Measurements from ENCODE around the gene PA2G4. TPM values are rescaled to one million over a fixed set of nuclear protein-coding genes. Genes with fewer than 3 reads are reported as not detected.
A peak's percentile ranks its signal among the peaks of the same experiment; 100 is the strongest.

PA2G4 gene
- total and polyA plus RNA-seq, 10 of the 15 experiments (the other 5 are each of a cell fraction or from before 2014, with no cell fraction given), result 148 to 514 (median 406) TPM

DNA sequence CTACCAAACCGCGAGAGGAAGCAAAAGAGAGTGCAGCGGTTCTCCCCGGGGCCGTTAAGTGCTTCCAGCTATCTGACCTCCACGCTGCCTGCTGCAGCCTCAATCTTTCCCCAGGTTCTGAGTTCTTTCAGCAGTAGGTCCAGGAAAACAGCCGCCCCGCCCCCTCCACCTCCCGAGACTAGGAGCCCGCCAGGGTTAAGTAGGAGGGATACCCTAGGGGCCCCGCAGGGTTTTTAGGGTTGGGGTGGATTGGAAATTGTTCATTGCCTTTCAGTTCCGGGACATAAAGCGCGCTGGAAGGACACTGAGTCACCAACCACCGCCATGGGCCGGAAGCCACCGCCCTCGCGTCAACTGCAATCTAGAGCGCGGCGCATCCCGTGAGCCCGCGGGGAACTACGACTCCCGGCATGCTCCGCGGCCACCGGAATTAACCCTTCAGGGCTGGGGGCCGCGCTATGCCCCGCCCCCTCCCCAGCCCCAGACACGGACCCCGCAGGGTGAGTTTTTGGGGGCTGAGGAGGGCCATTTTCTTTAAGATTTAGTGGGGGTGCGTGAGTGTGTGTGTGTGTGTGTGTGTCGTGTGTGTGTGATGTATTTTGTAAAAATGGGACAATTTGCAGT, 47.9 kb downstream of the PA2G4 start, which contains the start of gene MYL6B (continued):
- TF ChIP-seq STAT3 (IDR thresholded peaks at IDR 0.05; ENCODE audit: low read depth, low read length), result no peak
- TF ChIP-seq NFXL1 (IDR thresholded peaks at IDR 0.05; ENCODE audit: borderline replicate concordance), result no peak
- no peak for TF ChIP-seq FOXM1 (IDR thresholded peaks at IDR 0.05; ENCODE audit: low read depth, low read length)
- no peak for TF ChIP-seq SPI1 (IDR thresholded peaks at IDR 0.05; ENCODE audit: borderline replicate concordance, insufficient read depth, low read depth, low read length)
- TF ChIP-seq, protein P1, sequence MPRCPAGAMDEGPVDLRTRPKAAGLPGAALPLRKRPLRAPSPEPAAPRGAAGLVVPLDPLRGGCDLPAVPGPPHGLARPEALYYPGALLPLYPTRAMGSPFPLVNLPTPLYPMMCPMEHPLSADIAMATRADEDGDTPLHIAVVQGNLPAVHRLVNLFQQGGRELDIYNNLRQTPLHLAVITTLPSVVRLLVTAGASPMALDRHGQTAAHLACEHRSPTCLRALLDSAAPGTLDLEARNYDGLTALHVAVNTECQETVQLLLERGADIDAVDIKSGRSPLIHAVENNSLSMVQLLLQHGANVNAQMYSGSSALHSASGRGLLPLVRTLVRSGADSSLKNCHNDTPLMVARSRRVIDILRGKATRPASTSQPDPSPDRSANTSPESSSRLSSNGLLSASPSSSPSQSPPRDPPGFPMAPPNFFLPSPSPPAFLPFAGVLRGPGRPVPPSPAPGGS (IDR thresholded peaks at IDR 0.05; ENCODE audit: borderline replicate concordance, insufficient read depth, low read depth, low read length, poor library complexity, severe bottlenecking), result no peak
- no peak for TF ChIP-seq ASH2L (IDR thresholded peaks at IDR 0.05; ENCODE audit: borderline replicate concordance, low read depth)
- no peak for TF ChIP-seq ESRRA (IDR thresholded peaks at IDR 0.05; ENCODE audit: low read length)
- 0 out of 2 replicates have a peak, but pooled peaks have one; percentile 58 for TF ChIP-seq RELB (IDR thresholded peaks at IDR 0.05; ENCODE audit: low read depth)
- 0 out of 4 replicates have a peak, but pooled peaks of 1 of the 2 experiments have one; percentile 6 for TF ChIP-seq ETV6 (conservative IDR thresholded peaks at IDR 0.05 in 1 of 2, IDR thresholded peaks at IDR 0.05 in 1 of 2; ENCODE audit: borderline replicate concordance in 1 of 2, low read depth in 1 of 2)
- no peak for TF ChIP-seq MTA3 (IDR thresholded peaks at IDR 0.05; ENCODE audit: borderline replicate concordance, low read length)
- no peak for TF ChIP-seq KLF5 (IDR thresholded peaks at IDR 0.05; ENCODE audit: partially characterized antibody)
- TF ChIP-seq ZNF24 (IDR thresholded peaks at IDR 0.05), result no peak
- peak; percentile 79; the same call in 1 of the 2 replicates for TF ChIP-seq CREM (IDR thresholded peaks at IDR 0.05; ENCODE audit: low read depth)
- no peak for TF ChIP-seq NR2C2 (IDR thresholded peaks at IDR 0.05; ENCODE audit: borderline replicate concordance, control insufficient read depth, insufficient read length, low read depth)
- TF ChIP-seq NFIC (IDR thresholded peaks at IDR 0.05; ENCODE audit: low read depth, low read length), result no peak
- TF ChIP-seq ZNF384 (IDR thresholded peaks at IDR 0.05; ENCODE audit: borderline replicate concordance, low read depth, low read length), result no peak
- 0 out of 2 replicates have a peak, but pooled peaks have one; percentile 49 for TF ChIP-seq MYB (IDR thresholded peaks at IDR 0.05; ENCODE audit: borderline replicate concordance, low read depth, low read length)
- no peak for TF ChIP-seq DPF2 (IDR thresholded peaks at IDR 0.05)
- TF ChIP-seq PAX5 (IDR thresholded peaks at IDR 0.05; ENCODE audit: borderline replicate concordance, low read depth, low read length), result peak; percentile 64; the same call in 1 of the 2 replicates
- no peak for TF ChIP-seq HDAC6 (IDR thresholded peaks at IDR 0.05; ENCODE audit: unreplicated experiment)
- 0 out of 2 replicates have a peak, but pooled peaks have one; percentile 27 for TF ChIP-seq TCF3 (IDR thresholded peaks at IDR 0.05; ENCODE audit: borderline replicate concordance, insufficient read depth, low read depth, low read length)
- TF ChIP-seq YBX1 (IDR thresholded peaks at IDR 0.05), result no peak
- TF ChIP-seq, protein P2, sequence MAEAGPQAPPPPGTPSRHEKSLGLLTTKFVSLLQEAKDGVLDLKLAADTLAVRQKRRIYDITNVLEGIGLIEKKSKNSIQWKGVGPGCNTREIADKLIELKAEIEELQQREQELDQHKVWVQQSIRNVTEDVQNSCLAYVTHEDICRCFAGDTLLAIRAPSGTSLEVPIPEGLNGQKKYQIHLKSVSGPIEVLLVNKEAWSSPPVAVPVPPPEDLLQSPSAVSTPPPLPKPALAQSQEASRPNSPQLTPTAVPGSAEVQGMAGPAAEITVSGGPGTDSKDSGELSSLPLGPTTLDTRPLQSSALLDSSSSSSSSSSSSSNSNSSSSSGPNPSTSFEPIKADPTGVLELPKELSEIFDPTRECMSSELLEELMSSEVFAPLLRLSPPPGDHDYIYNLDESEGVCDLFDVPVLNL (IDR thresholded peaks at IDR 0.05; ENCODE audit: low read depth, low read length), result no peak; the same call in 1 of the 2 replicates
